Muscle of back (tissue), 11 donors: ENCODE measurements around the gene JAZF1. TPM values are rescaled to one million over a fixed set of nuclear protein-coding genes. Genes with fewer than 3 reads are reported as not detected.

Source experiments
- DNase-seq, 3 donors: peaks; one replicate each; pipeline versions ENCODE4 v3.0.0 to v3.0.0-alpha.2; 2013
- polyA plus RNA-seq, 10 donors: library from polyadenylated mRNA; unstranded; fragments of 120-200 nt; gene quantifications; one replicate each; pipeline ENCODE4 v1.2.1, GENCODE V29; 2013; ENCODE audit not compliant: insufficient read length in 10 of 10

Gene JAZF1
- polyA plus RNA-seq, 10 donors = 27.2 to 42.6 (median 29.7) TPM

GRCh38 chr7:27970350-27970749 is 210.2 kb downstream of the JAZF1 start:
- no peak for DNase-seq

DNA sequence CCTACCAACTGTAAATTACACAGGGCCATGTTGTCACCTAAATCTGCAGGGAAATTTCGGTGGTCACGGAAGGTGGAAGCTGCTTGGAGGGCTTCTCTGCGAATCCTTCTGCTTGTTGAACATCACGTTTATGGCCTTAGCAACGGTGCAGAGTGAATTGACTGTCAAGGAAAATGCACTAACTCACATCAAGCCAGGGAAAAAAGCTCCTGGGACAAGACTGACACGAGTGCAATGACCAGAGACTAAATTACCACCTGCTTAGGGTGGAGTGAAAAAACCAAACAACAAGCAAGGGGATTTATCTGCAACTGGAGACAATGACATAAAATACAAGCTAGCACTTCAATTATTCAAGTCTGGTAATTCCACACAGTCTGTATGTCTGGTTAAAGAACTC is 211.2 kb downstream of the JAZF1 start:
- no peak for DNase-seq

GRCh38 chr7:27967639-27968038 is 213.0 kb downstream of the JAZF1 start:
- no peak for DNase-seq

GRCh38 chr7:27966219-27966780 is 214.3 kb downstream of the JAZF1 start:
- no peak for DNase-seq

- DNase-seq = peak in 1 of 3 donors; percentile 44
Measured at GRCh38 chr7:27965650-27966049, 214.9 kb downstream of the JAZF1 start.

GRCh38 chr7:27964820-27965219 is 215.8 kb downstream of the JAZF1 start:
- DNase-seq = no peak

DNA sequence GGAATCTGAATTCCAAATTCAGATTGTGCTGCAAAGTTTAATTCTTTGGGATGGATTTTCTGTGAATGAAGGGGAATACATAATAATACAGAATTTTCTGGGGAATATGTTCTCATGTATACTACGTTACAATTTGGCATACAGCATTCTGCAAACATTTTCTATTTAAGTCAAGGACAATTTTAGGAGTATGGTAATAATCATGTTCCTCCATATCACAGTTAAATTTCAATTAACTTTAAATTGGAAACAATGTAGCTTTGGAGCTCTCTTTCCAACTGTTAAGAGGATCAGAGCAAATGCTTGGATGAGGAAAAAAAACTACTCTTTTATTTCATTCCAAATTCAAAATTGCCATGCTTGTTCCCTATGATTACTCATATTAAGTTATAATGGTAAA is 217.5 kb downstream of the JAZF1 start:
- DNase-seq = peak in 1 of 3 donors; percentile 32

DNA sequence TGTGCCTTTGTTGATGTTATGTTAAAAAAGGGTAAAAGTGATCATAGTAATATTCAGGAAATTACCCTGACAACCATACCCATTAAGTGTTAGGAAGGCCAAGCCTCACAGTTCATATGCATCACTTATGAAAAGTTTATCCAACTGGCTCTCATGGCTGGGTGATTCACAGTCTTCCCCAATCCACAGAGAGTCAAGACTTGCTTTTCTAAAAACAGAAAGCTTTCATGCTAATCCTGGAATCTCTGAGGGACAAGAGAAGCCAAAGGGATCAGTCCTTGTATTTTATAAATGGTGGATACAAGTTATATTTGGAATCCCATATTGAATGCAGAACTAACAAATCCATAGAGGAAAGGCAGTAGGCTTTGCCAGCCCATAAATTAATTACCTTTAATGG is 218.3 kb downstream of the JAZF1 start:
- DNase-seq = peak in 1 of 3 donors; percentile 40

GRCh38 chr7:27961255-27961654 is 219.3 kb downstream of the JAZF1 start:
- DNase-seq = peak in 1 of 3 donors; percentile 29

GRCh38 chr7:27960415-27960814 is 220.2 kb downstream of the JAZF1 start:
- no peak for DNase-seq

DNA sequence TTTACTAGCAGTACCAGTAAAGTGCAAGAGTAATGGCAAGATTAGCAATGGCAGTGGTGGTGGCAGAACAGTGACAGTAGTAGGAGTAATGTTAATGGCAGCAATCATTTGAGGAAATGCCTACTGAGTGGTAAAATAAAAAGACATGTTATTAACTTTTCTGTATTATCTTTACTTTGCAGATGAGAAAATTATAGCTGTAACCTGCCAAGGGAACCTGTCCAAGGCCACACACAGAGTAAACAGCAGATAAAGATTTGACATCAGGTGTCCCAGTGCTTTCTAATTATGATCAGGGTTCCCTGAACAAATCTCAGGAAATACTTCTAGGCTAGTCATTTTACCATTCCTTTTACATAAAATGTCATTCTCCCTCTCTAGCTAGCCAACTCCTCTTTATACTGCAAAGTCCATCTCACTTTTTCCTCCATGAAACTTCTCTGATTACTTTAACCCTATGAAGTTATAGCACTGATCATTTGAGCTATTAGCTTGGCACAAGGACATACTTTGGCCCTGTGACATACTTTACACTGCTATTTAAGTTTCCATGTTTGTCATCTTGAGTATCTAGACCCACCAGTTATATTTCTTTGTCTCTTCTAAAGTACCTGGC is 221.6 kb downstream of the JAZF1 start:
- DNase-seq = no peak

GRCh38 chr7:27955596-27955995 is 225.0 kb downstream of the JAZF1 start:
- no peak for DNase-seq

- peak in 1 of 3 donors; percentile 45 for DNase-seq
Measured at GRCh38 chr7:27955011-27955410, 225.6 kb downstream of the JAZF1 start.

GRCh38 chr7:27953777-27954176 is 226.8 kb downstream of the JAZF1 start:
- DNase-seq = no peak

DNA sequence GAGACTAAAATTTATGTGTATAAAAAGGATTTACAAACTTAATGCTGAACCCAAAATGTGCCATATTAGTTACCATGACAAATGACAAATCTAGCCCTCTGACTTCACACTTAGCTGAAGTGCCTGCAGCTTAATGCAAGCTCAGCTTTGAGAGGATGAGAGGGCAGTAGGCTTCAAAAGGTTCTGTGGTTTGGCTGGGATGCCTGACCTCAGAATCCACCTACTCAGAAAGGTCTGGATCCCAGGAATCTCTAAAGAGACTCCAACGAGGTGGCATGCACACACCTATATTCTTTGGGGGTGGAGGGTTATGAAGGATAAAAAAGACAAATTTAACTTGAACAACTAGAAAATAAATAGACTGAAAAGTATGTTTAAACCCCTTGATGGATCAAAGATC is 227.2 kb downstream of the JAZF1 start:
- DNase-seq = peak in 1 of 3 donors; percentile 21

DNA sequence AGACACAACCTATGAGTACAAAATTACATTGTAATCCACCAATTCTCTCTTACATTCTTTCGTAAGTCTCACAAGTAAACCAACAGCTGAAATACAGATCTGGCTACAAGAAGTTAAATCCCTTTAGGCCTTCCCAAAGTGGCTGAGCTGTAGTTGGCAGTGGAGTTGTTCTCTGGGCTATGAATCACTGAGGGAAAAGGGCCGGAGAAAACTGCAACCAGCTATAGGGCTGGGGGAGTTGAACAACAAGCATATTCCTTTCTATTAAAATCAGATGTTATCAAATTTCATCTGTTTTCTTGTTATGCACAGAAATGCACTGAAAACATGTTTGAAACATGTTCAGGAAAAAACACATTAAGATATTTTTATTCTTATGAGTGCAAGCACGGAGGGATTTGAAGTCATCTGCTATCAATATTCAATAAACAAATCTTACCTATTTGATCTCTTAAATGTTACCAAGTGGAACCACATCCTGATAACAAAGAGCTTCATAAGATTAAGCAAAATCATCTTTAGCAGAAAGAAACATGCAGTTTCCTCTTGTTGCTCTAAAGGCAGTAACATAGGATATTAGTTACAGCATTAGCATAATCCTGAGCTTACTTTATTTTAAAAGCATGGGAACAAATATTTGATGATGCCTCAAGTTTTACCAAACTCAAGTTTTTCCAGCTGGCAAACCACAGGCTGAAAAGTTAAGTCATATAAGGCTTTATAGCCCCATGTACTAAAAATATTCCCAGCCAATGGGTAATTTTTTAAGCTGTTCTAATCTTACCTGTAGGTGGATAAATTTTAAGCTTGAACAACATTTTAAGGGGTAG is 227.9 kb downstream of the JAZF1 start:
- DNase-seq = peak in 1 of 3 donors; percentile 74

GRCh38 chr7:27950123-27950522 is 230.5 kb downstream of the JAZF1 start:
- DNase-seq = no peak

DNA sequence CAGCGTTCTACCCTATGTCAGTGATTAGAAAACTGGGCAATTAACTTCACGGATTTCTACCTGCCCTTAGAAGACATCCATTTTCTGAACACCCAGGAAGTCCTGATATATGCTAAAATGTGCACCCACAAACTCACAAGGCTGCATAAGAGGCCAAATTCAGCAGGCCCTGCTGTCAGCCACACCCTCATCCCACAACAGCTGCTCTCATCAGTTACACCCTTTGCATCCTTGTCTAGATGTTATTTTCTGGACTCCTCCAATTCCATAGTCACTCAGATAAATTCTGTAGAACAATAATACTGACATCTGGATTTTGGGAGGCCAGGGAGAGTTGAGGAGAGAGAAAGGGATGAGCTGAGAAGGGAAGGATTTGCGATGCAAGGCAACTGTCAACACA is 231.7 kb downstream of the JAZF1 start:
- DNase-seq = peak in 1 of 3 donors; percentile 54

- DNase-seq = peak in 1 of 3 donors; percentile 63
Measured at GRCh38 chr7:27947586-27948278, 232.9 kb downstream of the JAZF1 start.

GRCh38 chr7:27946351-27946750 is 234.2 kb downstream of the JAZF1 start:
- DNase-seq = peak in 1 of 3 donors; percentile 63

DNA sequence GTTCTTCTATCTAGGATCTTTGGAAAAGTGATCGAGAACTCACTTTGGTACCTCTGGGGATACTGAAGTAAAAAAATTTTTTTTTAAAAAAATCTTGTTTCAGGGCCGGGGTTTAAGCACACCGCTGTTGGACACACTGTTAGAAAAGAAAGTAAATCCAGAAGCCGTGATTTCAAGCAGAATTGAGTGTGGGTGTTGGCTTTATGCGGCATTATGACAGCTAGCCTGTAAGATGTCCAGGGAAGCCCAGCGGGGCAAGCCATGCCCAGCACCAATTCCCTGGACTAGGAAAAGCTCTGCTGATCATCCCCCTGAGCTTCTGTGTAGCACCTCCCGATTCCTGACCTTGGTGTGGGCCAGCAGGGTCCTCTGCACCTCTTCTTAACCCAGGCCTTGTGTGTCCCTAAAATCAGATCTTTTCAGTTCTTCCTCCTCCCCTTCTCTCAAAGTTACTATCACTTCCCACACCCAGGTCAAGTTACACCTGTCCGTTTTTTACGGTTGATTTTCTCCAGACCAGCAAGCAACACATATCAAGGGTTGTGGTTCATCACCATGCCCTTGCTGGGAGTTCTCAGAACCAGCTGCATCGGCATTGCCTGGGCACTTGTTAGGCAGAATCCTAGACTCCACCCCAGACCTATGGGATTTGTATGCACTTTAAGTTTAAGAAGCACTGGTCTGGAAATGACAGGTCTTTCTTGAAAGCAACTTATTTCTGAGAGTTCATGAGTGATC is 235.4 kb downstream of the JAZF1 start:
- no peak for DNase-seq

- DNase-seq = peak; percentile 56 to 82 (median 71)
Measured at GRCh38 chr7:27944643-27945042, 236.0 kb downstream of the JAZF1 start.
